ENCODE results near the gene TRIO. TPM values are rescaled to one million over a fixed set of nuclear protein-coding genes. Genes with fewer than 3 reads are reported as not detected.

The TRIO gene
- total RNA-seq, 1 donor from 2014 or later, result 148 TPM

DNA sequence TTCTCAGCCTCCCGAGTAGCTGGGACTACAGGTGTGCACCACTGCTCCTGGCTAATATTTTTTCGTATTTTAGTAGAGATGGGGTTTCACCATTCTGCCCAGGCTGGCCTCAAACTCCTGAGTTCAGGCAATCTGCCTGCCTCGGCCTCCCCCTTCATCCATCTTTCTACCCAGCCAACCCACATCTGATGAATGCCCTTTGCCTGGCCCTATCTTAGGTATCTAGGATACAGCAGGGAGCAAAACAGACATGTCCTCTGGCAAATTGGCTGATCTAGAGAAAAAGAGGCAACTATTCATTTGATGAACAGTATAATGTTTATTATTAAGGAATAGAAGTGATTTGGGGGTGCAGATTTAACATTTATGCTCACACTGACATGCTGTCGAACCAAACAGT, 123.0 kb downstream of the TRIO start:
- intact Hi-C loops (cut with DNase I), result loop anchor here (5.0 to 10.0 kb wide), 2 partner anchors 159 to 271 kb away; no protein-coding TSS in a partner anchor
- H3K27me3 ChIP-seq, result no peaks in the 10 kb centered on the region
- peaks cover 42% of the 10 kb centered on the region for H3K4me1 ChIP-seq
- TF ChIP-seq, protein P1, sequence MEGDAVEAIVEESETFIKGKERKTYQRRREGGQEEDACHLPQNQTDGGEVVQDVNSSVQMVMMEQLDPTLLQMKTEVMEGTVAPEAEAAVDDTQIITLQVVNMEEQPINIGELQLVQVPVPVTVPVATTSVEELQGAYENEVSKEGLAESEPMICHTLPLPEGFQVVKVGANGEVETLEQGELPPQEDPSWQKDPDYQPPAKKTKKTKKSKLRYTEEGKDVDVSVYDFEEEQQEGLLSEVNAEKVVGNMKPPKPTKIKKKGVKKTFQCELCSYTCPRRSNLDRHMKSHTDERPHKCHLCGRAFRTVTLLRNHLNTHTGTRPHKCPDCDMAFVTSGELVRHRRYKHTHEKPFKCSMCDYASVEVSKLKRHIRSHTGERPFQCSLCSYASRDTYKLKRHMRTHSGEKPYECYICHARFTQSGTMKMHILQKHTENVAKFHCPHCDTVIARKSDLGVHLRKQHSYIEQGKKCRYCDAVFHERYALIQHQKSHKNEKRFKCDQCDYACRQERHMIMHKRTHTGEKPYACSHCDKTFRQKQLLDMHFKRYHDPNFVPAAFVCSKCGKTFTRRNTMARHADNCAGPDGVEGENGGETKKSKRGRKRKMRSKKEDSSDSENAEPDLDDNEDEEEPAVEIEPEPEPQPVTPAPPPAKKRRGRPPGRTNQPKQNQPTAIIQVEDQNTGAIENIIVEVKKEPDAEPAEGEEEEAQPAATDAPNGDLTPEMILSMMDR (IDR thresholded peaks at IDR 0.05), result no peak
- no peaks in the 10 kb centered on the region for H3K9me3 ChIP-seq
- ATAC-seq (no peak), DNase-seq (no peak)
- H3K36me3 ChIP-seq, result peaks cover 4% of the 10 kb centered on the region
- H3K4me3 ChIP-seq, result no peak overlapping the region
- no peak overlapping the region for H3K27ac ChIP-seq

GRCh38 chr5:14266686-14267085, 123.5 kb downstream of the TRIO start:
- Histone ChIP-seq H3K9me3 (no peaks in the 10 kb centered on the region), H3K27me3 (no peaks in the 10 kb centered on the region), H3K4me1 (peaks cover 37% of the 10 kb centered on the region), H3K27ac (no peak overlapping the region), H3K4me3 (no peak overlapping the region), H3K36me3 (peaks cover 9% of the 10 kb centered on the region)
- ATAC-seq, result no peak
- intact Hi-C loops (cut with DNase I), result loop anchor here (5.0 to 10.0 kb wide), 2 partner anchors 159 to 272 kb away; no protein-coding TSS in a partner anchor
- DNase-seq, result no peak
- TF ChIP-seq, protein P1 (IDR thresholded peaks at IDR 0.05), result no peak

- TF ChIP-seq, protein P1 (IDR thresholded peaks at IDR 0.05), result no peak
- no peak overlapping the region for H3K4me3 ChIP-seq
- no peak for DNase-seq
- H3K4me1 ChIP-seq, result peaks cover 36% of the 10 kb centered on the region
- peaks cover 15% of the 10 kb centered on the region for H3K36me3 ChIP-seq
- no peaks in the 10 kb centered on the region for H3K9me3 ChIP-seq
- H3K27ac ChIP-seq, result no peak overlapping the region
- intact Hi-C loops (cut with DNase I), result loop anchor here (5.0 to 10.0 kb wide), 2 partner anchors 160 to 273 kb away; no protein-coding TSS in a partner anchor
- no peaks in the 10 kb centered on the region for H3K27me3 ChIP-seq
- no peak for ATAC-seq
These were observed 124.2 kb downstream of the TRIO start for GRCh38 chr5:14267166-14267838.

DNA sequence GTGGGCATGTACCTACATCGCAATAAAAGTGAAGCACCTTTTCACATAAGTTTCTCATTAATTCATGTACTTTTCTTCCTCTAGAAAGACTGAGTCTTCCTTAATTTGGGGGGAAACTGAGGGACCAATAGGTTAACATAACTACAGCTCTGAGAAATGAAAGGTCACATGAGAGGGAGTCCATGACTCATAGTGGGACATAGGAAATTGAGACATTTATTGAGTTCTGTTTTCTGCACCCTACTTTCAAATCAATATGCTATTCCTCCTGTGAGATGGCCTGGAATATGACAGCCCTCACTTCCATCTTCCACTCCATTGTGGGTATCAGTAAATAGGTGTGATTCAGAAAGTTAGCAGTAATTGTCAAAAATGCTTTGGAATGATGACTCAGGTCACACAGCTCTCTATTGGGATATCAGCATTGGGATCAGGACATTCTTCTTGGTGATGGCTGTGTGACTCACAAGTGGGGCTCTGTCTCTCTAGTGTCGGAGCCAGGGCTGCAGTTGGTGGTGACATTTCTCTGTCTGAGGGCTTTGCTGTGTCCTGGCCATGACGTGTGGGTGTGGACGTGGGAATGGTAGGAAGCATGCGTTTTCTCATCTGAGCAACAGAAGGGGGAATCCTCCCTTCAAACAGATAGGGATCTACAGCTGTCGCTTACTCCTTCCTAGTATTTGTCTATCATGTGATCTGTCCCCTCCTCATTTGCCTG, 125.0 kb downstream of the TRIO start:
- H3K27me3 ChIP-seq, result no peaks in the 10 kb centered on the region
- H3K4me1 ChIP-seq, result peaks cover 36% of the 10 kb centered on the region
- ATAC-seq (peak; percentile 55), DNase-seq (no peak)
- no peak overlapping the region for H3K27ac ChIP-seq
- no peak overlapping the region for H3K4me3 ChIP-seq
- intact Hi-C loops (cut with DNase I), result loop anchor here (5.0 to 10.0 kb wide), 2 partner anchors 161 to 273 kb away; no protein-coding TSS in a partner anchor
- H3K36me3 ChIP-seq, result peaks cover 16% of the 10 kb centered on the region
- TF ChIP-seq, protein P1 (IDR thresholded peaks at IDR 0.05), result no peak
- no peaks in the 10 kb centered on the region for H3K9me3 ChIP-seq

- no peaks in the 10 kb centered on the region for H3K9me3 ChIP-seq
- no peaks in the 10 kb centered on the region for H3K27me3 ChIP-seq
- no peak for ATAC-seq
- TF ChIP-seq, protein P1 (IDR thresholded peaks at IDR 0.05), result no peak
- no peak for DNase-seq
- no peak overlapping the region for H3K4me3 ChIP-seq
- H3K4me1 ChIP-seq, result peaks cover 36% of the 10 kb centered on the region
- H3K36me3 ChIP-seq, result peaks cover 16% of the 10 kb centered on the region
- H3K27ac ChIP-seq, result no peak overlapping the region
- intact Hi-C loops (cut with DNase I), result loop anchor here (5.0 to 10.0 kb wide), 2 partner anchors 161 to 274 kb away; no protein-coding TSS in a partner anchor
These were observed 125.6 kb downstream of the TRIO start for GRCh38 chr5:14268738-14269137.

All from upper lobe of right lung (tissue), 1 donor.